Muscle layer of duodenum (tissue), 2 donors: ENCODE data around the gene PPIP5K1.
"Not testable (repeated sequence)": the region's sequence is repeated elsewhere in the genome, so short reads cannot be mapped to it uniquely, and the experiment has no call there.

Experiments used
- H3K27ac ChIP-seq: one replicate; pipeline ENCODE4 v1.7.0; 2013; ENCODE audit warnings: mild to moderate bottlenecking, low read length
- H3K27me3 ChIP-seq: one replicate; pipeline ENCODE4 v1.7.0; 2013; ENCODE audit warnings: low read depth, mild to moderate bottlenecking, control low read depth, low read length
- H3K36me3 ChIP-seq, 2 donors: one replicate each; pipeline ENCODE4 v1.7.0; 2013; ENCODE audit warnings: low read length in 2 of 2, control low read depth in 1 of 2, mild to moderate bottlenecking in 1 of 2; ENCODE audit not compliant: insufficient read depth in 2 of 2, control insufficient read depth in 1 of 2
- H3K4me1 ChIP-seq, 2 donors: one replicate each; pipeline ENCODE4 v1.7.0; 2013; ENCODE audit warnings: low read length in 2 of 2, mild to moderate bottlenecking in 2 of 2, control low read depth in 1 of 2, moderate library complexity in 1 of 2; ENCODE audit not compliant: insufficient read depth in 2 of 2, control insufficient read depth in 1 of 2
- H3K4me3 ChIP-seq, 2 donors: one replicate each; pipeline ENCODE4 v1.7.0; 2013; ENCODE audit warnings: low read length in 2 of 2, low read depth in 1 of 2, mild to moderate bottlenecking in 1 of 2
- H3K9me3 ChIP-seq, 2 donors: one replicate each; pipeline ENCODE4 v1.7.0; 2013; ENCODE audit warnings: low read length in 2 of 2, control low read depth in 1 of 2, mild to moderate bottlenecking in 1 of 2; ENCODE audit not compliant: control insufficient read depth in 1 of 2
- donor health status: healthy.

The PPIP5K1 gene

GRCh38 chr15:43592841-43593240 is 2.8 kb upstream of the PPIP5K1 start:
- H3K9me3 ChIP-seq, H3K4me3 ChIP-seq, H3K36me3 ChIP-seq, H3K27me3 ChIP-seq, H3K4me1 ChIP-seq, H3K27ac ChIP-seq: not testable (repeated sequence)

- H3K27ac ChIP-seq, H3K4me3 ChIP-seq, H3K27me3 ChIP-seq, H3K9me3 ChIP-seq, H3K4me1 ChIP-seq, H3K36me3 ChIP-seq: not testable (repeated sequence)
These were observed 15.4 kb downstream of the PPIP5K1 start for GRCh38 chr15:43574607-43575006.

- H3K9me3 ChIP-seq, H3K27me3 ChIP-seq, H3K4me3 ChIP-seq, H3K27ac ChIP-seq, H3K36me3 ChIP-seq, H3K4me1 ChIP-seq: not testable (repeated sequence)
These were observed 23.4 kb downstream of the PPIP5K1 start for GRCh38 chr15:43566615-43567014.

GRCh38 chr15:43563793-43564192 is 26.2 kb downstream of the PPIP5K1 start:
- not testable (repeated sequence) for H3K4me1 ChIP-seq, H3K27ac ChIP-seq, H3K9me3 ChIP-seq, H3K36me3 ChIP-seq, H3K4me3 ChIP-seq, H3K27me3 ChIP-seq

- H3K9me3 ChIP-seq, H3K4me1 ChIP-seq, H3K4me3 ChIP-seq, H3K36me3 ChIP-seq, H3K27me3 ChIP-seq, H3K27ac ChIP-seq: not testable (repeated sequence)
These were observed 27.3 kb downstream of the PPIP5K1 start for GRCh38 chr15:43562753-43563152.

GRCh38 chr15:43552986-43553385 is 37.0 kb downstream of the PPIP5K1 start:
- Histone ChIP-seq H3K27ac (no peak overlapping the region), H3K27me3 (no peaks in the 10 kb centered on the region), H3K9me3 (no peaks in the 10 kb centered on the region), H3K4me1 (no peaks in the 10 kb centered on the region), H3K36me3 (peaks cover 0 to 20% of the 10 kb centered on the region in 2 donors), H3K4me3 (no peak overlapping the region)

- H3K4me1 ChIP-seq: no peaks in the 10 kb centered on the region
- H3K27me3 ChIP-seq: no peaks in the 10 kb centered on the region
- no peak overlapping the region for H3K4me3 ChIP-seq
- H3K36me3 ChIP-seq: peaks cover 0 to 19% of the 10 kb centered on the region in 2 donors
- H3K9me3 ChIP-seq: no peaks in the 10 kb centered on the region
- H3K27ac ChIP-seq: no peak overlapping the region
These were observed 37.8 kb downstream of the PPIP5K1 start for GRCh38 chr15:43552256-43552655.

- Histone ChIP-seq H3K9me3 (no peaks in the 10 kb centered on the region), H3K27me3 (no peaks in the 10 kb centered on the region), H3K4me3 (no peak overlapping the region), H3K36me3 (peaks cover 0 to 14% of the 10 kb centered on the region in 2 donors), H3K27ac (no peak overlapping the region), H3K4me1 (no peaks in the 10 kb centered on the region)
These were observed 39.3 kb downstream of the PPIP5K1 start for GRCh38 chr15:43550527-43551363.

- Histone ChIP-seq H3K4me3 (no peak overlapping the region), H3K9me3 (no peaks in the 10 kb centered on the region), H3K36me3 (peaks cover 0 to 14% of the 10 kb centered on the region in 2 donors), H3K27me3 (no peaks in the 10 kb centered on the region), H3K4me1 (no peaks in the 10 kb centered on the region), H3K27ac (no peak overlapping the region)
These were observed 42.5 kb downstream of the PPIP5K1 start for GRCh38 chr15:43547539-43547938.

- H3K27ac ChIP-seq: no peak overlapping the region
- H3K4me1 ChIP-seq: no peaks in the 10 kb centered on the region
- no peaks in the 10 kb centered on the region for H3K9me3 ChIP-seq
- H3K4me3 ChIP-seq: no peak overlapping the region
- peaks cover 0 to 14% of the 10 kb centered on the region in 2 donors for H3K36me3 ChIP-seq
- H3K27me3 ChIP-seq: no peaks in the 10 kb centered on the region
These were observed 44.6 kb downstream of the PPIP5K1 start for GRCh38 chr15:43545426-43545825.

- Histone ChIP-seq H3K4me1 (no peaks in the 10 kb centered on the region), H3K4me3 (no peak overlapping the region), H3K27ac (no peak overlapping the region), H3K36me3 (peaks cover 0 to 13% of the 10 kb centered on the region in 2 donors), H3K27me3 (no peaks in the 10 kb centered on the region), H3K9me3 (no peaks in the 10 kb centered on the region)
These were observed 45.7 kb downstream of the PPIP5K1 start for GRCh38 chr15:43544266-43544665.

- H3K27me3 ChIP-seq: no peaks in the 10 kb centered on the region
- H3K36me3 ChIP-seq: peaks cover 0 to 2% of the 10 kb centered on the region in 2 donors
- H3K9me3 ChIP-seq: no peaks in the 10 kb centered on the region
- no peak overlapping the region for H3K27ac ChIP-seq
- H3K4me1 ChIP-seq: no peaks in the 10 kb centered on the region
- H3K4me3 ChIP-seq: no peak overlapping the region
These were observed 48.2 kb downstream of the PPIP5K1 start for GRCh38 chr15:43541785-43542184.
